Measurements from ENCODE around the gene ARHGEF10L. TPM values are rescaled to one million over a fixed set of nuclear protein-coding genes. Genes with fewer than 3 reads are reported as not detected.

Gene ARHGEF10L
- total RNA-seq, 1 donor from 2014 or later = 20.3 TPM

DNA sequence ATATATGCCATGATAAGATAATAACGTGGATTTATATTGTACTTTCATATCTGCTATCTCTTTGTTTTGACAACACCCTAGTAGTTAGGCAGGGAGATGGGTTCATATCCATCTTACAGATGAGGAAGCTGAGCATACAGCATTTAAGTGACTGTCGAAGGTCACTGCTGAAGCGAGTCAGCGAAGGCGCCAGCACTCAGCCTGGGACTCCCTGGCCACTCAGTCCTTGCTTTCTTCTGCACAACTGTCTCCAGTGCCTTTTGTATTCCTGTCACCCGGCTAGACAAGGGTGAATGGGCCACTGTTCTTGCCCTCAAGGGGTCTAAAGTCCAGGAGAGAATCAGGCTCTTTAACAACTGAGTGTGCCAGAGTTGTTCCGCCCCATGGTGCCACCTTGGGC lies 3.1 kb downstream of the ARHGEF10L start:
- peaks cover 43% of the 10 kb centered on the region for H3K4me1 Mint-ChIP-seq
- no peak overlapping the region for H3K27ac ChIP-seq

DNA sequence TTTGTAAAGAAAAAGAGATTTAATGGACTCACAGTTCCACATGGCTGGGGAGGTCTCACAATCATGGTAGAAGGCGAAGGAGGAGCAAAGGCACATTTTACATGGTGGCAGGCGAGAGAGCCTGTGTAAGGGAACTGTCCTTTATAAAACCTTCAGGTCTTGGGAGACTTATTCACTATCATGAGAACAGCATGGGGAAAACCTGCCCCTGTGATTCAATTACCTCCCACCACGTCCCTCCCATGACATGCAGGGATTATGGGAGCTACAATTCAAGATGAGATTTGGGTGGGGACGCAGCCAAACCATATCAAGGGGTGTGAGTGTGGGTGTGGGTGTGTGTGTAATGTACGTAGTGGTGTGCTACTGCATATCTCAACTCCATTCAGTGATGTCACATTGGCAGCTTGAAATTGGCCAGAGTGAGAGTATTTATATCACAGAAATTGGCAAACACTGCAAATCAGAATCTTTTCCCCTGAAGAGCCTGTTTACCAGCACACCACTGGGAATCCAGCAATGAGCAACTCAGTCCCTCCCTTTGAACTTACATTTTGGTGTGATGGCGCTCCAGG lies 5.4 kb downstream of the ARHGEF10L start:
- Mint-ChIP-seq H3K4me3 (no peak overlapping the region), H3K4me1 (peaks cover 48% of the 10 kb centered on the region), H3K9me3 (no peaks in the 10 kb centered on the region), H3K27me3 (ENCODE audit: insufficient read depth, low read depth) (peaks cover 2% of the 10 kb centered on the region), H3K36me3 (peaks cover 6% of the 10 kb centered on the region), H3K27ac (no peak overlapping the region)
- peaks cover 48% of the 10 kb centered on the region for H4K20me1 ChIP-seq (ENCODE audit: low read depth)
- peaks cover 94% of the 10 kb centered on the region for H3K79me2 ChIP-seq (ENCODE audit: low read depth)
- no peak overlapping the region for H3K9ac ChIP-seq
- H2AFZ ChIP-seq (replicated peaks) = no peak overlapping the region
- H3K27ac ChIP-seq = no peak overlapping the region
- H3F3A ChIP-seq (ENCODE audit: low read depth) = peaks cover 20% of the 10 kb centered on the region
- TF ChIP-seq EZH2 (IDR thresholded peaks at IDR 0.05) (no peak), EZH2phosphoT487 (IDR thresholded peaks at IDR 0.05) (no peak)
- TF ChIP-seq, protein P1, sequence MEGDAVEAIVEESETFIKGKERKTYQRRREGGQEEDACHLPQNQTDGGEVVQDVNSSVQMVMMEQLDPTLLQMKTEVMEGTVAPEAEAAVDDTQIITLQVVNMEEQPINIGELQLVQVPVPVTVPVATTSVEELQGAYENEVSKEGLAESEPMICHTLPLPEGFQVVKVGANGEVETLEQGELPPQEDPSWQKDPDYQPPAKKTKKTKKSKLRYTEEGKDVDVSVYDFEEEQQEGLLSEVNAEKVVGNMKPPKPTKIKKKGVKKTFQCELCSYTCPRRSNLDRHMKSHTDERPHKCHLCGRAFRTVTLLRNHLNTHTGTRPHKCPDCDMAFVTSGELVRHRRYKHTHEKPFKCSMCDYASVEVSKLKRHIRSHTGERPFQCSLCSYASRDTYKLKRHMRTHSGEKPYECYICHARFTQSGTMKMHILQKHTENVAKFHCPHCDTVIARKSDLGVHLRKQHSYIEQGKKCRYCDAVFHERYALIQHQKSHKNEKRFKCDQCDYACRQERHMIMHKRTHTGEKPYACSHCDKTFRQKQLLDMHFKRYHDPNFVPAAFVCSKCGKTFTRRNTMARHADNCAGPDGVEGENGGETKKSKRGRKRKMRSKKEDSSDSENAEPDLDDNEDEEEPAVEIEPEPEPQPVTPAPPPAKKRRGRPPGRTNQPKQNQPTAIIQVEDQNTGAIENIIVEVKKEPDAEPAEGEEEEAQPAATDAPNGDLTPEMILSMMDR (IDR thresholded peaks at IDR 0.05) = no peak
- no peaks in the 10 kb centered on the region for H3K9me3 ChIP-seq (ENCODE audit: low read depth)
- no peak for DNase-seq (ENCODE audit: low spot score)
- no peak overlapping the region for H3K4me3 ChIP-seq
- H3K36me3 ChIP-seq = no peaks in the 10 kb centered on the region
- peaks cover 25% of the 10 kb centered on the region for H3K4me1 ChIP-seq
- no peak overlapping the region for H3K4me2 ChIP-seq
- no peaks in the 10 kb centered on the region for H3K27me3 ChIP-seq

More for the DNA sequence above, 3.1 kb downstream of the ARHGEF10L start:
- H3K27me3 Mint-ChIP-seq (ENCODE audit: insufficient read depth, low read depth) = peaks cover 2% of the 10 kb centered on the region
- Histone ChIP-seq H3K4me2 (no peak overlapping the region), H3K79me2 (ENCODE audit: low read depth) (peaks cover 72% of the 10 kb centered on the region), H3K9ac (no peak overlapping the region), H2AFZ (replicated peaks) (no peak overlapping the region), H3K4me3 (no peak overlapping the region), H3K4me1 (peaks cover 35% of the 10 kb centered on the region), H3K27me3 (no peaks in the 10 kb centered on the region), H3F3A (ENCODE audit: low read depth) (peaks cover 35% of the 10 kb centered on the region), H3K9me3 (ENCODE audit: low read depth) (no peaks in the 10 kb centered on the region), H3K36me3 (no peaks in the 10 kb centered on the region), H4K20me1 (ENCODE audit: low read depth) (peaks cover 27% of the 10 kb centered on the region)
- H3K4me3 Mint-ChIP-seq = no peak overlapping the region
- DNase-seq (ENCODE audit: low spot score) = no peak
- peaks cover 2% of the 10 kb centered on the region for H3K36me3 Mint-ChIP-seq
- TF ChIP-seq EZH2 (IDR thresholded peaks at IDR 0.05) = no peak
- TF ChIP-seq EZH2phosphoT487 (IDR thresholded peaks at IDR 0.05) = no peak
- TF ChIP-seq, protein P1 (IDR thresholded peaks at IDR 0.05) = no peak
- no peak overlapping the region for H3K27ac Mint-ChIP-seq
- no peaks in the 10 kb centered on the region for H3K9me3 Mint-ChIP-seq

DNA sequence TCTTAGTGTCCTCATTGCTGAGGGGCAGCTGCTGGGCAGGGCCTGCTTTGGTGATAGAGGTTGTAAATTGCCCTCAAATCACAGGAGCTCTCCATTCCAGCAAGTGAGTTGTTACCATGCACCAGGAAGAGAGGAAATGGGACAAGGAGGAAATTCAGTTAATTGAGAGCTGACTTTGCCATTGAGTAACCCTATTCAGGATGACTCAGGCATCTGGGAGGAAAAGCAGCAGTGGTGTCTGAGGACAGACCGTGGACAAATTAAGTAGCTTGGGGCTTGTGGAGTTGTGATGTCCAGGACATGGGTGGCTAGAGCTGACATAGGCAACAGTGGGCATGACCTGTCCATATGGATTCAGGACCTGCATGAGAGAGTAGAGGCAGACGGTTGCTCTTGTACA lies 5.9 kb downstream of the ARHGEF10L start:
- no peaks in the 10 kb centered on the region for H3K9me3 ChIP-seq (ENCODE audit: low read depth)
- peaks cover 18% of the 10 kb centered on the region for H3F3A ChIP-seq (ENCODE audit: low read depth)
- H3K27me3 ChIP-seq = no peaks in the 10 kb centered on the region
- no peak for DNase-seq (ENCODE audit: low spot score)
- Mint-ChIP-seq H3K9me3 (no peaks in the 10 kb centered on the region), H3K36me3 (peaks cover 6% of the 10 kb centered on the region), H3K4me1 (peaks cover 51% of the 10 kb centered on the region), H3K27ac (peak overlapping the region; percentile 7), H3K4me3 (no peak overlapping the region), H3K27me3 (ENCODE audit: insufficient read depth, low read depth) (peaks cover 5% of the 10 kb centered on the region)
- H3K27ac ChIP-seq = no peak overlapping the region
- no peak overlapping the region for H3K4me2 ChIP-seq
- H3K79me2 ChIP-seq (ENCODE audit: low read depth) = peaks cover 93% of the 10 kb centered on the region
- H3K4me3 ChIP-seq = no peak overlapping the region
- H3K4me1 ChIP-seq = peaks cover 25% of the 10 kb centered on the region
- peaks cover 53% of the 10 kb centered on the region for H4K20me1 ChIP-seq (ENCODE audit: low read depth)
- no peak overlapping the region for H3K9ac ChIP-seq
- TF ChIP-seq, protein P1 (IDR thresholded peaks at IDR 0.05) = no peak
- TF ChIP-seq EZH2 (IDR thresholded peaks at IDR 0.05) (no peak), EZH2phosphoT487 (IDR thresholded peaks at IDR 0.05) (no peak)
- no peak overlapping the region for H2AFZ ChIP-seq (replicated peaks)
- no peaks in the 10 kb centered on the region for H3K36me3 ChIP-seq

Data from neural progenitor cell (in vitro differentiated cells).